Liver (tissue), 9 donors: ENCODE measurements around the gene E2F4. TPM values are rescaled to one million over a fixed set of nuclear protein-coding genes. Genes with fewer than 3 reads are reported as not detected.

Experiments used
- DNase-seq: peaks from one replicate; pipeline ENCODE4 v3.0.0-alpha.2; 2017; ENCODE audit warnings: low spot score
- H3K27ac ChIP-seq, 2 donors: one replicate each; pipeline ENCODE4 v1.7.0; 2013; ENCODE audit warnings: inconsistent platforms in 2 of 2, low read length in 2 of 2, control low read depth in 1 of 2, low read depth in 1 of 2, mild to moderate bottlenecking in 1 of 2
- H3K27me3 ChIP-seq, 4 donors: one replicate each; pipeline versions ENCODE4 v1.6.1 to v1.7.0; 2013; ENCODE audit warnings: low read length in 3 of 4, inconsistent platforms in 1 of 4, mild to moderate bottlenecking in 1 of 4, moderate library complexity in 1 of 4; ENCODE audit not compliant: control insufficient read depth in 4 of 4, insufficient read depth in 4 of 4
- H3K36me3 ChIP-seq, 4 donors: one replicate each; pipeline versions ENCODE4 v1.6.1 to v1.7.0; 2013; ENCODE audit warnings: low read length in 3 of 4, mild to moderate bottlenecking in 3 of 4, low read depth in 1 of 4, moderate library complexity in 1 of 4; ENCODE audit not compliant: control insufficient read depth in 4 of 4, insufficient read depth in 3 of 4
- H3K4me1 ChIP-seq, 4 donors: one replicate each; pipeline versions ENCODE4 v1.6.1 to v1.7.0; 2013; ENCODE audit warnings: low read length in 3 of 4, mild to moderate bottlenecking in 3 of 4, moderate library complexity in 1 of 4; ENCODE audit not compliant: control insufficient read depth in 4 of 4, insufficient read depth in 4 of 4
- H3K4me3 ChIP-seq, 3 donors: one replicate each; pipeline versions ENCODE4 v1.6.1 to v1.7.0; 2013; ENCODE audit warnings: low read length in 3 of 3, control low read depth in 1 of 3, low read depth in 1 of 3, mild to moderate bottlenecking in 1 of 3
- H3K9ac ChIP-seq, 2 donors: one replicate each; pipeline ENCODE4 v1.7.0; 2013; ENCODE audit warnings: low read length in 2 of 2, mild to moderate bottlenecking in 2 of 2, moderate library complexity in 2 of 2, control low read depth in 1 of 2, low read depth in 1 of 2
- H3K9me3 ChIP-seq, 4 donors: one replicate each; pipeline versions ENCODE4 v1.6.1 to v1.7.0; 2013; ENCODE audit warnings: low read length in 3 of 4; ENCODE audit not compliant: control insufficient read depth in 4 of 4
- ATF3 ChIP-seq: IDR thresholded peaks from 2 replicates; pipeline ENCODE4 v1.6.1; 2016; ENCODE audit warnings: antibody characterized with exemption
- CTCF ChIP-seq: fragments of 150-350 bp; IDR thresholded peaks from 2 replicates; pipeline ENCODE4 v1.5.1; 2017; ENCODE audit warnings: improper control_type of control experiment, low read depth, low read length; ENCODE audit not compliant: missing input control
- EGR1 ChIP-seq, 2 donors: IDR thresholded peaks; 2 replicates each; pipeline ENCODE4 v1.6.1; 2016 to 2018; ENCODE audit warnings: antibody characterized with exemption in 2 of 2, low read depth in 2 of 2
- FOXA1 ChIP-seq: IDR thresholded peaks from 2 replicates; pipeline ENCODE4 v1.6.1; 2016; ENCODE audit warnings: antibody characterized with exemption
- FOXA2 ChIP-seq: IDR thresholded peaks from 2 replicates; pipeline ENCODE4 v1.6.1; 2016; ENCODE audit warnings: antibody characterized with exemption
- GABPA ChIP-seq, 2 donors: IDR thresholded peaks in 1 of 2; conservative IDR thresholded peaks in 1 of 2; 2 replicates each; pipeline ENCODE4 v1.6.1; 2016; ENCODE audit warnings: antibody characterized with exemption in 2 of 2, mild to moderate bottlenecking in 1 of 2, moderate library complexity in 1 of 2
- HNF4A ChIP-seq, 2 donors: conservative IDR thresholded peaks; 2 replicates each; pipeline ENCODE4 v1.6.1; 2016; ENCODE audit warnings: antibody characterized with exemption in 2 of 2, mild to moderate bottlenecking in 2 of 2
- HNF4G ChIP-seq: IDR thresholded peaks from 2 replicates; pipeline ENCODE4 v1.6.1; 2016; ENCODE audit warnings: antibody characterized with exemption
- JUND ChIP-seq, 2 donors: IDR thresholded peaks; 2 replicates each; pipeline ENCODE4 v1.6.1; 2016; ENCODE audit warnings: antibody characterized with exemption in 2 of 2
- MAX ChIP-seq: IDR thresholded peaks from 2 replicates; pipeline ENCODE4 v1.6.1; 2016; ENCODE audit warnings: antibody characterized with exemption
- NR2F2 ChIP-seq: IDR thresholded peaks from 2 replicates; pipeline ENCODE4 v1.6.1; 2016; ENCODE audit warnings: antibody characterized with exemption
- RAD21 ChIP-seq, 2 donors: IDR thresholded peaks; 2 replicates each; pipeline ENCODE4 v1.6.1; 2016; ENCODE audit warnings: antibody characterized with exemption in 2 of 2, mild to moderate bottlenecking in 2 of 2
- REST ChIP-seq: IDR thresholded peaks from 2 replicates; pipeline ENCODE4 v1.6.1; 2016; ENCODE audit warnings: antibody characterized with exemption, mild to moderate bottlenecking
- RXRA ChIP-seq, 2 donors: IDR thresholded peaks; 2 replicates each; pipeline ENCODE4 v1.6.1; 2017 to 2018; ENCODE audit warnings: antibody characterized with exemption in 2 of 2, mild to moderate bottlenecking in 1 of 2
- SP1 ChIP-seq: IDR thresholded peaks from 2 replicates; pipeline ENCODE4 v1.6.1; 2018; ENCODE audit warnings: antibody characterized with exemption, mild to moderate bottlenecking
- TAF1 ChIP-seq: conservative IDR thresholded peaks from 2 replicates; pipeline ENCODE4 v1.6.1; 2016; ENCODE audit warnings: antibody characterized with exemption, mild to moderate bottlenecking
- YY1 ChIP-seq: IDR thresholded peaks from 2 replicates; pipeline ENCODE4 v1.6.1; 2016; ENCODE audit warnings: antibody characterized with exemption, mild to moderate bottlenecking
- ZBTB33 ChIP-seq: IDR thresholded peaks from 2 replicates; pipeline ENCODE4 v1.6.1; 2016; ENCODE audit warnings: antibody characterized with exemption
- WGBS: extraction: QIAGEN DNeasy Blood & Tissue Kit; methylation state at CpG from one replicate; pipeline ENCODE4 v1.1.7; 2013; 5-methylcytosine and 5-hydroxymethylcytosine counted together
- polyA plus RNA-seq, 2 donors: library from polyadenylated mRNA; stranded (reverse) in 1 of 2; unstranded in 1 of 2; fragments of 200-250 nt in 1 of 2; fragments of >200 nt in 1 of 2; fragmentation: Nextera tagmentation in 1 of 2; extraction: Ambion mirVana in 1 of 2; gene quantifications; one replicate each; pipeline versions ENCODE4 v1.2.1 to v1.2.3, GENCODE V29; 2013 to 2015
- total RNA-seq, 2 donors: library from RNA; depleted of rRNA; stranded (reverse); fragments of >200 nt; gene quantifications; one replicate each; pipeline ENCODE4 v1.2.3, GENCODE V29; 2014
- donor health status: healthy.
- donor health status: healthy.
- donor health status: healthy.
- donor health status: healthy.
- donor health status: healthy.

Gene E2F4
- total and polyA plus RNA-seq, 4 donors: 18.1 to 107 (median 30.0) TPM

- peaks cover 2 to 42% (median 25%) of the 10 kb centered on the region in 4 donors for H3K4me1 ChIP-seq
- H3K27me3 ChIP-seq: no peaks in the 10 kb centered on the region
- H3K9ac ChIP-seq: no peak overlapping the region
- DNase-seq: no peak
- H3K9me3 ChIP-seq: no peaks in the 10 kb centered on the region
- TF ChIP-seq YY1 (no peak), FOXA1 (no peak)
- H3K4me3 ChIP-seq: no peak overlapping the region
- 91% methylated on average over 9 of the region's 9 CpGs for WGBS
- peaks cover 7 to 19% (median 17%) of the 10 kb centered on the region in 4 donors for H3K36me3 ChIP-seq
- no peak overlapping the region for H3K27ac ChIP-seq
Measured at GRCh38 chr16:67228905-67229304, 37.0 kb downstream of the E2F4 start.

GRCh38 chr16:67229906-67230808, 38.2 kb downstream of the E2F4 start:
- H3K36me3 ChIP-seq: peaks cover 7 to 19% (median 17%) of the 10 kb centered on the region in 4 donors
- H3K27me3 ChIP-seq: no peaks in the 10 kb centered on the region
- no peak for DNase-seq
- TF ChIP-seq NR2F2 (no peak), FOXA1 (no peak), CTCF (no peak), RAD21 (IDR thresholded peaks at IDR 0.05) (no peak), SP1 (no peak), TAF1 (no peak), ATF3 (no peak), HNF4G (no peak), MAX (no peak), GABPA (IDR thresholded peaks at IDR 0.05 in 1 of 2, conservative IDR thresholded peaks at IDR 0.05 in 1 of 2) (no peak), JUND (IDR thresholded peaks at IDR 0.05) (no peak), YY1 (no peak), RXRA (IDR thresholded peaks at IDR 0.05) (no peak), EGR1 (IDR thresholded peaks at IDR 0.05; ENCODE audit: low read depth in 2 of 2) (no peak), FOXA2 (no peak), ZBTB33 (no peak), REST (no peak), HNF4A (conservative IDR thresholded peaks at IDR 0.05) (no peak)
- no peak overlapping the region for H3K4me3 ChIP-seq
- no peak overlapping the region for H3K9ac ChIP-seq
- no peak overlapping the region for H3K27ac ChIP-seq
- no peaks in the 10 kb centered on the region for H3K9me3 ChIP-seq
- H3K4me1 ChIP-seq: peaks cover 0 to 34% (median 18%) of the 10 kb centered on the region in 4 donors
- 95% methylated on average over 32 of the region's 32 CpGs for WGBS
